PC-9 (cell line): Measurements from ENCODE around the gene SUFU. TPM values are rescaled to one million over a fixed set of nuclear protein-coding genes. Genes with fewer than 3 reads are reported as not detected.

Source experiments
- BruUV-seq: library from RNA; stranded (reverse); fragments of 400-500 nt; replicated peaks from 2 replicates; lab custom pipeline; 2021; lab: Mats Ljungman, UMichigan
- CTCF ChIA-PET: fragments of 300-600 bp; sonication (Branson Sonifier 250); formaldehyde crosslinking; loops from one replicate; lab custom pipeline; 2022; ENCODE audit warnings: antibody characterized with exemption; lab: Charles Lee
- POLR2A ChIA-PET: fragments of 300-600 bp; sonication (Branson Sonifier 250); formaldehyde crosslinking; loops from one replicate; lab custom pipeline; 2022; ENCODE audit warnings: antibody characterized with exemption; ENCODE audit not compliant: unreplicated experiment; lab: Charles Lee
- DNase-seq, 2 experiments: peaks; one replicate each; pipeline versions ENCODE4 v3.0.0 to v3.0.0-alpha.2; 2015 to 2022; ENCODE audit warnings: mixed read lengths in 1 of 2
- H2AFZ ChIP-seq: fragments of 200-600 bp; sonication (generic); 2 replicates; pipeline ENCODE4 v1.8.1; 2017; ENCODE audit warnings: antibody characterized with exemption
- H3F3A ChIP-seq: fragments of 200-600 bp; sonication (generic); 2 replicates; pipeline ENCODE4 v1.8.1; 2017; ENCODE audit warnings: antibody characterized with exemption, mild to moderate bottlenecking, low read depth; ENCODE audit not compliant: insufficient read depth
- H3K27ac ChIP-seq: fragments of 200-600 bp; sonication (generic); 2 replicates; pipeline ENCODE4 v1.6.1; 2016; ENCODE audit warnings: mixed run types
- H3K27me3 ChIP-seq: fragments of 200-600 bp; sonication (generic); 2 replicates; pipeline ENCODE4 v1.6.1; 2016; ENCODE audit warnings: low read depth, mixed run types; ENCODE audit not compliant: insufficient read depth
- H3K36me3 ChIP-seq: fragments of 200-600 bp; sonication (generic); 2 replicates; pipeline ENCODE4 v1.6.1; 2016; ENCODE audit warnings: low read depth, mixed run types
- H3K4me1 ChIP-seq: fragments of 200-600 bp; sonication (generic); replicated peaks from 2 replicates; pipeline ENCODE4 v1.6.1; 2016; ENCODE audit warnings: mixed run types; ENCODE audit not compliant: insufficient read depth
- H3K4me2 ChIP-seq: fragments of 200-600 bp; sonication (generic); 2 replicates; pipeline ENCODE4 v1.6.1; 2017; ENCODE audit warnings: mixed run types
- H3K4me3 ChIP-seq: fragments of 200-600 bp; sonication (generic); 2 replicates; pipeline ENCODE4 v1.6.1; 2016; ENCODE audit warnings: mixed run types
- H3K79me2 ChIP-seq: fragments of 200-600 bp; sonication (generic); 2 replicates; pipeline ENCODE4 v1.6.1; 2017; ENCODE audit warnings: low read depth, mixed run types
- H3K9me2 ChIP-seq: fragments of 200-600 bp; sonication (generic); 2 replicates; pipeline ENCODE4 v1.8.1; 2017; ENCODE audit warnings: mild to moderate bottlenecking; ENCODE audit not compliant: insufficient read depth
- H3K9me3 ChIP-seq: fragments of 200-600 bp; sonication (generic); 2 replicates; pipeline ENCODE4 v1.8.1; 2016; ENCODE audit warnings: low read depth; ENCODE audit not compliant: insufficient read depth
- H4K20me1 ChIP-seq: fragments of 200-600 bp; sonication (generic); 2 replicates; pipeline ENCODE4 v1.8.1; 2017; ENCODE audit not compliant: insufficient read depth
- CTCF ChIP-seq: fragments of 200-600 bp; sonication (generic); conservative IDR thresholded peaks from 2 replicates; pipeline ENCODE4 v1.6.1; 2017; ENCODE audit warnings: mixed run types, antibody characterized with exemption, mild to moderate bottlenecking, moderate library complexity
- EZH2 ChIP-seq: fragments of 200-600 bp; sonication (generic); IDR thresholded peaks from 2 replicates; pipeline ENCODE4 v1.8.0; 2017; ENCODE audit warnings: antibody characterized with exemption, low read depth
- intact Hi-C: fragments of 100-400 bp; cut with micrococcal nuclease; formaldehyde crosslinking; loops from one replicate; pipeline ENCODE4 v1.10.0; 2022; ENCODE audit not compliant: unreplicated experiment
- total RNA-seq: library from RNA; stranded (reverse); gene quantifications from 2 replicates; pipeline ENCODE4 v1.2.3, GENCODE V29; 2021

SUFU gene
- total RNA-seq, 1 experiment from 2014 or later: 20.2 TPM

GRCh38 chr10:102647443-102648268 is 143.9 kb downstream of the SUFU start:
- no TSS peak for BruUV-seq
- POLR2A ChIA-PET: no interaction called here
- H3K79me2 ChIP-seq: peaks cover 84% of the 10 kb centered on the region
- H3K9me3 ChIP-seq: no peaks in the 10 kb centered on the region
- no peak for TF ChIP-seq EZH2
- no peak for TF ChIP-seq CTCF
- no peaks in the 10 kb centered on the region for H3K27me3 ChIP-seq
- H3K27ac ChIP-seq: no peak overlapping the region
- H3F3A ChIP-seq: peaks cover 19% of the 10 kb centered on the region
- H3K36me3 ChIP-seq: no peaks in the 10 kb centered on the region
- intact Hi-C loops: loop anchor here (2.0 to 10.0 kb wide), 3 partner anchors 65 to 253 kb away; partner anchors contain the start of genes ACTR1A, ARL3, NFKB2 and SFXN2
- H3K4me1 ChIP-seq: peaks cover 14% of the 10 kb centered on the region; the same call in 1 of the 2 replicates
- H3K4me2 ChIP-seq: peak overlapping the region; percentile 85
- no peak overlapping the region for H2AFZ ChIP-seq
- CTCF ChIA-PET: no interaction called here
- peak overlapping the region; percentile 70; the same call in 1 of the 2 replicates for H3K4me3 ChIP-seq
- no peaks in the 10 kb centered on the region for H3K9me2 ChIP-seq
- no peak for DNase-seq
- H4K20me1 ChIP-seq: peaks cover 39% of the 10 kb centered on the region

GRCh38 chr10:102648269-102648888 is 144.6 kb downstream of the SUFU start:
- POLR2A ChIA-PET: no interaction called here

More at GRCh38 chr10:102648269-102648888, 144.6 kb downstream of the SUFU start:
- Histone ChIP-seq H3K27me3 (no peaks in the 10 kb centered on the region), H3K36me3 (no peaks in the 10 kb centered on the region), H3K4me1 (peaks cover 14% of the 10 kb centered on the region; the same call in 1 of the 2 replicates), H3K4me2 (peak overlapping the region; percentile 85; the same call in 1 of the 2 replicates), H4K20me1 (peaks cover 46% of the 10 kb centered on the region), H3K27ac (no peak overlapping the region), H3K9me3 (no peaks in the 10 kb centered on the region), H2AFZ (no peak overlapping the region), H3K79me2 (peaks cover 92% of the 10 kb centered on the region), H3F3A (peaks cover 19% of the 10 kb centered on the region), H3K9me2 (no peaks in the 10 kb centered on the region), H3K4me3 (no peak overlapping the region)
- intact Hi-C loops: loop anchor here (5.0 to 10.0 kb wide), 2 partner anchors 64 to 254 kb away; partner anchors contain the start of genes ARL3, NFKB2 and SFXN2
- no peak for DNase-seq
- no peak for TF ChIP-seq CTCF
- no peak for TF ChIP-seq EZH2
- CTCF ChIA-PET: no interaction called here
- no TSS peak for BruUV-seq
